HL-60/S4 treated with retinoic acid at 250 ng/mL for 4 days and 3 days (cell line): ENCODE results near the gene CNNM1.

ENCODE experiments used
- in situ Hi-C: fragments of 300-500 bp; cut with MboI; formaldehyde crosslinking; loops from 2 replicates; pipeline ENCODE4 v1.7.0; 2022; ENCODE audit warnings: low sequenced_read_pairs

Gene CNNM1

DNA sequence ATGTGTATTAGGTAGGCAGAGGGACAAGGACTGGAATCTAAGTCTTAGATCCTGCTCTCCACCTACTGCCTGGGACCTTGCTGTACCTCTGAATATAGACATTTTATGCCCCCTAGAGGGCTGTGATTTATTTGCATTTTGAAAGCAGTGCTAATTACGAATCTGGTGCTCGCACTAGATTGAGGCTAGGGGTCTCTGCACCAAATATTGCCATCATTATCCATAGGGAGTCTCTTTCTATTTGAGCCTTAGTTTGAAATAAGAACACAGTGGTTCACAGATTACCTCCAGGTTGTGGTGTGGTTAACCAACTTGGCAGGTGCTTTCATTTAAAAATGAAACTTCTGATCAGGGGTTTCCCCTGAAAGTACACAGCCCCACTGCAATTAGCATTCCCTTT, 41.8 kb downstream of the CNNM1 start:
- in situ Hi-C loops: no loop called here

DNA sequence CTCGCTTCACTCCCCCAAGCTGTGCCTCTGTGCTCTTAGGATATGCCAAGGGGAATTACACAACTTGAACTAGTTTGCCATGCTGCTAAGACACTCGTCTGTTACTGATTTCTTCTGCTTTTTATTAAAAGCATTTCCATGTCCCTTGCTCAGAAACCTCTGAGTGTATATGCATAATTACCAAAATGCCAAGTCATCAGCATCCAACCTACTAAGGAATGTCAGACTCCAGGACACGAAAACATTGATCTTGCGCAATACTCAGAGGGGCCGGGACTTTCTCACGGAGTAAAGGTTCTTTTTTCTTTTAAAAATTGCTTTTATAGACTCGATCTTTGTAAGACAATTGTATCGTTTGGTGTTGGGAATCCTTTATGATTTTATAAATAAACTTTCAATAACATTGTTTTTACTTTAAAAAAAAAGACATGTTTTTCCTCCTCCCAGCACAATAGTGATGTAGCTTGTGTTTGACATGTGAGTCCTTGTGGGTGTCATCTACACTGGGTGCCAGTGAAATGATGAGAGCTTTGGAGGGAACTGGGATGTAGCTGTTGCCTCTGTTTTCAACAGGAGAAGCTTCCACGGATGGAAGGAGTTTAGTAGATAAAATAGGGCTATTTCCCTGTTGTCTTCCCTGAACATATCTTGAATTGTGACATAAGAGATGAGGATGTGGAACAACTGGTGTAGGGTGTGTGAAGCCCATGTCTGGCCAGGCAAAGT, 43.6 kb downstream of the CNNM1 start:
- in situ Hi-C loops: no loop called here

DNA sequence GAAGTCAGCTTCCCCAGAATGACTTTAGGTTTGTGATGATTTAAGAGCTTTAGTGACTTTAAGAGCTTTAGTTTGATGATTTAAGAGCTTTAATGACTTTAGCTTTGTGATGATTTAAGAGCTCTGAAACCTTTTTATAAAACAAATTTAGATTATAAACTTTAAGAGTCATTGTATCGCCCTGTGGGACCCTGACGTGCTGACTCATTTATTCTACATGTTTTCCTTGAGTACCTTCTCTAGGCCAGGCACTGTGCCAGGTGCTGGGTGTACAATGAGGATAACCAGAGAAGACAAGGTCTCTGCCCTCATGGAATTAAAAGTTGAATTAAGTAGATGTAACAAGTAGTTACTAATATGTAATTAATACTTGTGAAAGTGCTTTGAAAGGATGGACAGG, 45.4 kb downstream of the CNNM1 start:
- in situ Hi-C loops: no loop called here

DNA sequence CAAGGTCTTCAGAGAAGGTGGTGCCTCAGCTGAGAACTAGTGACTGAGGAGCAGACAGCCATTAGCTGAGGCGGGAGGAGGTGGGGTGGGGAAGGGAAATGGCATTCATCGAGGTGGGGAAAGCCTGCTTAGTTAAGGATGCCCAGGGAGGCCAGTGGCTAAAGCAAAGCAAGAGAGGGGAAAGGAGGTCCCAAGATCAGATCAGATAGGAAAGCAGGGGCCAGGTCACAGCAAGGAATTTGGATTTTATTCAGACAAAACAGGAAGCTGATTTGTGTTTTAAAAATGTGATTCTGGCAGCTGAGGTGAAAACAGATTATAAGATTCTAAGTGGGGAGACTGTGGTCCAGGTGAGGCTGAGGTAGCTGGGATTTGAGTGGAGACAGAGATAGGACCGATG, 45.8 kb downstream of the CNNM1 start:
- in situ Hi-C loops: no loop called here

DNA sequence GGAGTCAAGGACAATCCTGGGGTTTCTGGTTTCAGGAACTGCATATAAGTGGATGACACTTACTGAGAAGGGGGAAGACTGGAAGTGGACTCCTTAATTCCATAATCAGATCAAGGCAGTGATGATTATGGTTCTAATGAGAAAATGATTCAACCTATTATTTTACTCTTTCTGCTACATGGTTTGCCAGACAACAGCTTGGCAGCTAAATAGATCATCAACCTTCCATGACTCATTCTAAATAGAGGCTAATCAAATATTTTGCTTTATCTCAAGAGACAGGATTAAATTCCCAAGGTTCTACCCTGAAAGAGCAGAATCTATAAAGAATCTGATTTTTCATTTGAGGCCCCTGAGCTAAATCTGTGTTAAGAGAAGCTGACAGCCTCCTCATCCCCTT, 46.3 kb downstream of the CNNM1 start:
- in situ Hi-C loops: no loop called here

DNA sequence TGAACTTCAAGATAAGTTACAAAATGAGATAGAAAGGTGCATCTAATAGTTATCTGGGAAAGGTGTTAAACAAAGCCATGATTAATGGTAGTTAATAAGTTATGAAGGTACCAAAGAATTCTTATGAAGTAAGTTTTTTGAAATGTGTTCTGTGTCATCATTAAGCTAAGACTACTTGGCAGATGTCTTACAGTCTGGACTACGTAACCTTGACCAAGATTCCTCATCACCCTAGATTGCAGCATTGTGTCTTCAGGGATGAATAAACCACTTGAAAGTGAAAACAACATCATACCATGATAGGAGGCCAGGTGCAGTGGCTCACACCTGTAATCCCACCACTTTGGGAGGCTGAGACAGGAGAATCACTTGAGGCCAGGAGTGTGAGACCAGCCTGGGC, 53.0 kb downstream of the CNNM1 start:
- in situ Hi-C loops: no loop called here

DNA sequence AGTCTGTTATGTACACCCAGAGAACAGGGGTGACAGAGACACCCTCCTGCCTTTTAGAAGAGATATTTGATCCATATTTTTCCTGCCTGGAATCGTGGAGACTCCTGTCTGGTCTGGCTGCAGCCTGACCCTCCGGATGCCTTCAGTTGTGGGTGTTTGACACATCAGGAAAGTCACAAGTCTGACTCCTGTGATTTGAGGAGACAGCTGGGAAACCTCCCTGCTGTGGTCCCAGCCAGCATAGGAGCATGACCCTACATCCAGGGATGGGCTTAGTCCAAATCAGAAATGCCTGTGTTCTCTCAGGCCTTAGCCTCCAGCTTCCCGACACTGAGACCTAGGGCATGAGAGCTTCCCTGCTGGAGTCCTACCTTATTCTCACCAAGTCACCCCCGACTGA, 57.9 kb downstream of the CNNM1 start:
- in situ Hi-C loops: no loop called here

DNA sequence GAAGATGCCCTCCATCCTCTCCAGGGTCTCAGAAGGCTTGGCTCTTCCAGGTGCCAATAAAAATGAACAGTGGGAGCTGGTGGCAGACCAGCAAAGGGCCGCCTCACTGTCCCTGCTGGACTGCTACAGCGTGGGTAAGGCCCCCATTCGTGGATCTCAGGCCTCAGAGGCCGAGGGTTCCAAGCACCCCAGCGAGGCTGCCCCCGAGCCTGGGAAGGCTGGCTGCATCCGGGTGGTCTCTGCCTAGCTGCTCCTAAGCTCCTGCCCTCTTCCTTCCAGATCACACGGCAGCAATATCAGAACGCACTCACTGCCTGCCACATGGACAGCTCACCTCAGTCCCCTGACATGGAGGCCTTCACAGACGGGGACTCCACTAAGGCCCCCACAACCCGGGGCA, 58.4 kb downstream of the CNNM1 start:
- in situ Hi-C loops: no loop called here

DNA sequence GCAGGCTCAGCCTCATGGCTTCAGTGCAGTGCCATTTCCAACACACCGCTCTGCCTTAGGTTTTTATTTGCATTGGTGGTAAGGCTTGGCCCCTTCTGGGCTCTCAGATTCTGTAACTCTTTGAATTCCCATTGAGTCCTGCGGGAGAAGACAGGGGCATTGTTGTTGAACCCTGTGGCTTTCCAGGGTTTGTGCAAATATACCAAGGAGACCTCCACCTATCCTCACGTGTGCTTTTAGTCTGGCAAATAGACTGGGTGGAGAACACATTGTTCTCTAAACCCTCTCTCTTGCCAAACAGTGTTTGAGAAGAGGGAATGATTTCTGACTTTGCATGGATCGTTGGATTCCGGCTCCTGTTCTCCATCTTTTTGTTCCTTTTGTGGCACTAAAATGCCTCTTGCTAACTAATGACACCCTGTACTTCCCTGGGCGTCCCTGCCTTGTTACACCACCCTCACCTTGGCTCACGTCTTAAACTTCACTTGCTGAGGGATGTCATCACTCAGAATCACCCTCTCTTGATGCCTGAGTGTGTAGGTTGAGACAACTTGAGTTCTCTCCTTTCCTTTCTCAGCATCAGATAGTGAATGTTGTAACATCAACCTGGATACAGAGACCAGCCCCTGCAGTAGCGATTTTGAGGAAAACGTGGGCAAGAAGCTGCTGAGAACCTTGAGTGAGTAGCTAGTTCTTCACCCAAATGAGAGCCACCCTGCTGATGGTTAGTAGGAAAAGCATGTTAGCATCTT, 60.7 kb downstream of the CNNM1 start:
- in situ Hi-C loops: no loop called here

DNA sequence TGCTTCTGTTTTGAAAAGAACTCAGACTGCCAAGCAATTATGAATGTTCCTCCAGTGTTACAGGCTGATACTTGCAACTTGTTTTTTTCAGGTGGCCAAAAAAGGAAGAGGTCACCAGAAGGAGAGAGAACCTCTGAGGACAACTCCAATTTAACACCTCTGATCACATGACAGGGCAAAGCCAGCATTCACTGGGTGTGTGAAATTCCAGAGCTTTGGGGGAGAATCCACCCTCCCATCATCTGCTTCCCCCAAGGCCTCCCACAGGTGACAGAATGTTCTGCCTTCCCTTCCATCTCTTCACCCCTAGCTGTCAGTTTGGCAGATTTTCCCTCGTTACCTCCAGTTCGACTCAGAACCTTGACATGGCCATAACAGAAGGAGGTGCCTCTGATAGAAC, 62.2 kb downstream of the CNNM1 start:
- in situ Hi-C loops: no loop called here

DNA sequence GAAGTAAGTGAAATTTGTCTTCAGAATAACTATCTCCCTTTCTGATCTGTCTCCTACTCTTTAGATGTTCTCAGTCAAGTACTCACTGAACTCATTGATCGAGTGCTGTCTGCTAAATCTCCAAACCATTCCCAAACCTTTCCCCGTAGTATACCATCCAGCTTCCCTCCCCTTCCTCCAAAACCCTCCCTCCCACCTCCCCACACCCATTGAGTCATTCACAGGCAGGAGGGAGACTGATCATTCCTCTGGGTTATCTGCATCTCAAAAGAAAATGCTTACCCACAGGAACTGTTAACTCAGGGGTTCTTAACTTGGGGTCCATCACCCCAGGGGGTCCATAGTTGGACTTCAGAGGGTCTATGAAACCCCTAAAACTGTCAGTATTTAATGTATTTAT, 63.9 kb downstream of the CNNM1 start:
- in situ Hi-C loops: no loop called here

DNA sequence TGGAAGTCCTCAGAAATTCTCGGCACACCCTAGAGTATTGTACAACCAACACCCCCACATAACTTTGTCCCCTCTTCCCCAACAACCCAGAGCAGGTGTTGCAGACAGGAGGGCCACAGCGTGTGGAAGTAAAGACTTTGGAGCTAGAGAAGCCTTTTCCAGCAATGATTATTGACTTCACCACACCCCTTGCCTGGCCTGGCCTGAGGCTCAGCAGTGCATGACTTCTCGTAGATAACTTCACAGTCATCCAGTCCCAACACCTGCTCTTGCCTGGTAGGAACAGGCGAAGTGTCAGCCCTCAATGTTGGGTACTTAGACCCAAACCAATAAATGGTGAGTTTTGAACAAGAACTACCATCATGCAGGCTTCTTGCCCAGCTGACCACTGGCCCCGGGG, 64.5 kb downstream of the CNNM1 start:
- in situ Hi-C loops: no loop called here

DNA sequence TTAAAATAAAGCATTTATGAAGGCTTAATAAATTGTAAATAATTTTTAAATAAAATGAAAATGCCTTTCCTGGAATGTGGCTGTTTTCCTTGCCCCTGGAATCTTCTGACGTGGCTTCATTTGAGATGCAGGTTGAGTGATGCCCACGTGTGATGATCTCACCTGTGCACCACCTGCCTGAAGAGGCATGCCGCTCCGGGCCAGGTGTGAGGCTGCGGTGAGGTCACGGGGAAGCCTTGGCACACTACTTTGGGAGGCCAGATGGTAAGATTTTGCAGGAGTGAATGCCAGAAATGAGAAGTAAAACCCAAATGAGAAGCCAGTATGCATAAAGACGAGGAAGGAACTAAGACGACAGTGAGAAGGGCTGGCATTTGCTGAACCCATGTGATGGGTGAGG, 65.1 kb downstream of the CNNM1 start:
- in situ Hi-C loops: no loop called here

DNA sequence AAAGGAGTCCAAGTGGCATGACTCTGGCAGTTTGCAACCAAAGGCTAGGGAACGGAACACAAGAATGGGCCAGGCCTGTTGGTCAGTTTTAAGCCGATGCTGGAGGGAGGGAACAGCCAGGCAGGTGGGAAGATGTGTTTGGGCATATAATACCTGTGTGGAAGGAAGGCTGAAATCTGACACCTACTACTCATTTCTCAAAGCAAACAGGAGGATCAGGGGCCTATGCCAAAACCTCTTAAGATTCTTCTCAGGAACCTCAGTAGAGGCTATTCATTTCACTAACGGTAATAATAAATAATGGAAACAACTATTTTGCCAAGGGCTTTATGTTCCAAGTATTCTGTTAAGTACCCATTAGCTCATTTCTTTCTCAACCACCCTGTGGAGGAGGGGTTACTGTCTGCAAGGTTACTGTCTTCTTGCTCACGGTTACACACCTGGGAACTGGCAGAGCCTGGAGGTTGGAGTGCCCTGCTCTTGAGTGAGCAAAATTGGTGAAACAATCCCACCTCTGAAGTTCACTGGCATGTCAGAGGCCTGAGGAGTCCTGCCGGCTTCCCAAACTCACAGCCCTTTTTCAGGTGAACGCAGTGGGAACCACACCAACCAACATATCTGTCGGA, 65.7 kb downstream of the CNNM1 start:
- in situ Hi-C loops: no loop called here

DNA sequence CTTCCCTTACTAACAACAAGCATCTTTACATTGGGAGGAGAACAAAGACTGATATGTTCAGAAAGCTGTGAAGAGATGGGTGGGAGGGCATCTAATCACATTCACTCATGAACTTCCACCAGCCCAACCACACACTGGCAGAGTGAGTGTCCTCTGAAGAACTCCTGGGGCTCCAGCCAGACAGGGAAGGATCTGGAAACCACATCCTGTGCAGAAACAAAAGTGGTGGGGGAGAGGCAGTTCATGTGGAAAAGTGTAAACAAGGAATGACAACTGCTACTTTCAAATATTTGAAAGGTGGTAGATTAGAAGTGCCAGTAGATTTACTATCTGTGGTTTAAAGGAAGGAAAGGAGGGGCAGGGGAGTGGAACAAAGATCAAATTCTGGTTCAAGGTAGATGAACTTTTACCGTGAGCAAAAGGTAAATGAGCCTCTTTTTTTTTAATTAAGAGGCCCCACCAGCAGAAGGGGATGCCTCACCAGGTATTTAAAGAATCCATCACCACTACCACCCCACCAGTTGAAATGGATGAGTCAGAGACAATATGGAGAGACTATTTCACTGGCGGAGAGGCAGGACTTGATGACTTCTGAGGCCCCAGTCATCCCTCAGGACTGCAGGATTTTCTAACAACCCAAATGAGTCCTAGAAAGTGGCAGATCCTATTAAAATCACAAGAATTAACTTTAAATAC, 66.7 kb downstream of the CNNM1 start:
- in situ Hi-C loops: no loop called here

DNA sequence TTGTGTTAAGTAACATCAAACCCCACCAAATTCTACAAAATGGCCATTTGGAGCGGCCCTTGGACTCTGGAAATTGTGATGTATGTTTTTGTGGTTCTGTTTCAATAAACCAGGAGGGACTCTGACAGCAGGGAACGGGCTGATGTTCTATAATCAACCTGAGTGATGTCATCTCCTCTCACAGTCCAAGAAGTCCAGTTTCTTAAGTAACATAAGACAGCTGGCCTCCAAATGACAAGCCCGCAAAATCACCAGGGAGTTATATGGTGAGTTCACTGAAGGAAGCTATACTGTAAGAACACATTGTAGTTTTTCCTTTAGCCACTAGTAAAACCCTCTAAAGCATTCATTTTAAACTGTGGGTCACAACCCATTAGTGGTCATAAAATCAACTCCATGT, 67.3 kb downstream of the CNNM1 start:
- in situ Hi-C loops: no loop called here

DNA sequence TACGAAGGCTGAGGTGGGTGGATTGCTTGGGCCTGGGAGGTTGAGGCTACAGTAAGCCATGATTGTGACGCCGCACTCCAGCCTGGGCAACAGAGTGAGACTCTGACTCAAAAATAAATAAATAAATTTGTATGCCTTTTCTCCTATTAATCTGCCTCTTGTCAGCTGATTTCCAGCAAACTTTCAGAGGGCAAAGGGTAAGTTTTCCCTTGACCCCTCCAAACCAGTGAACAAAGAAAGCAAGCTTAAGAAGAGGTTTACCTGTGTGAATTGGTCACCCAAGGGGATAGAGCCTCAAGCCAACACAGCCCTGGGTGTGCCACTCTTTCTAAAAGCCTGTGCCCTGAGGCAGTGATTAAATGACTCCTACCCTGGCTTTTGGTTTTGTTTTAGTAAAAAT, 70.5 kb downstream of the CNNM1 start:
- in situ Hi-C loops: no loop called here

DNA sequence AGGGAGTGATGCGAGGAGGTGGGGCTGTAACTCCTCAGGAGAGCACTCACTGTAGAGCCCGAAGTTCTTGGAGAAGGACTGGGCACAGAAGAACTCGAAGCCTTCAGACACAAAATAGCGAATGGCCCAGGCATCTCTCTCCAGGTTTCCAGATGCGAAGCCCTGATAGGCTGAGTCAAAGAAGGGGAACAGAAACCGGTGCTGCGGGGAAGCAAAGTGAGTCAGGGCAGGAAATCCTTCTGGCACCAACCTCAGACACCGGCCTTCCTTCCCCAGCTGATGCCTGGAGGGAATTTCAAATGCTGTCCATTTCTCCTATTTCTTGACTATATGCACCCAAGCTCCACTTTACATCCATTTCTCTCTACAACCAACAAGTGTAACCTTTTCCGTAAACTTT, 74.5 kb downstream of the CNNM1 start:
- in situ Hi-C loops: no loop called here

DNA sequence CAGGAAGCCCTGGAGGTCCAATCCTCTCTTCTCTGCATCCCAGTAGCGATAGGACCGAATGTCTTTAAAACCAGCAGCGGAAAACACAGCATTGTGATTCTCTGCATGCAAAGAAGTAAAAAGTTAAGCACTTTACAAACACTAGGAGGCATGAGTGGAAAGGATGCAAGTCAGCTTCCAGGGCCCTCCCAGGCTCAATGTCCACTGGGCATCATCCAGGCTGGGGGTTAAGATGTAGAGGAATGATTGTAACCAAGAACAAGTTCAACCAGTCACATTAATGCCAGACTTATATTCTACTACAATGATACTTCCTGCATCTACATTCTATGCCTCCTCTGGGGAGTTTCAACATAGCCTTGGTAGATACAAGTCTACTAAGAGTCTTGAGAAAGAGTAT, 77.0 kb downstream of the CNNM1 start:
- in situ Hi-C loops: no loop called here

DNA sequence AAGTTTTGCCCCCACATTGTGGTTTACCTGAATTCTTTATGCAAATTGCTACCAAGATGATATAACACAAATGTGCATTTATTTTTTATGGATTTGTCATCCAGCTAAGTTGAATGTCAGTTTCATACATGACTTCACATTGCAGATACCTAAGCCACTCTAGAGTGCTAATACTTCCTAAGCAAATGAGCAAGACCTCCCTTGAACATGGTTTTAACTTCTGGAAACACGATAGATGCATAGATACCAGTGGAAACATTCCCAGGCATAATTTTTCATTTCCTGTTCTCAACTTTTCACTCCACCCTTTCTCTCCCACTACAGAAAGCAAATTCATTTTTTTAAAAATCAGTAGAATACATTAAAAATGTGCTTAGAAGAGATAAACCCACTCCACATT, 81.0 kb downstream of the CNNM1 start:
- in situ Hi-C loops: no loop called here

DNA sequence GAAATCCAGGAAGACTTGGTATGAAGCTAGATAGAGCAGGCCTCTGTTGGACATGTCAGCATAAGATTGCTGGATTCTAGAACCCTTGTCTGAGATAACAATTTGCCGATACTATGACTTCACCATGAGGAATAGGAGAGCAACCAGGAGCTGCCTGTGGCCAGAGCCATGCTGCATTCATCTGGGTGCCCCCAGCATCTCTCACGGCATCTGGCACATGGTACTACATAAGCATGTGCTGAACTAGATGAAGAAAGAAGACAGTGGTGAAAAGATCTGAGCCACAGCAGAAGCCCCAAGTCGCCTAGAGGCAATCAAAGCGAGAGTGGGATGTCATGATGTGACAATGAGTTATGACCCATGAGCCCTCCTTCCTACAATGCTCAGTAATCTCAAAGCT, 81.7 kb downstream of the CNNM1 start:
- in situ Hi-C loops: no loop called here

DNA sequence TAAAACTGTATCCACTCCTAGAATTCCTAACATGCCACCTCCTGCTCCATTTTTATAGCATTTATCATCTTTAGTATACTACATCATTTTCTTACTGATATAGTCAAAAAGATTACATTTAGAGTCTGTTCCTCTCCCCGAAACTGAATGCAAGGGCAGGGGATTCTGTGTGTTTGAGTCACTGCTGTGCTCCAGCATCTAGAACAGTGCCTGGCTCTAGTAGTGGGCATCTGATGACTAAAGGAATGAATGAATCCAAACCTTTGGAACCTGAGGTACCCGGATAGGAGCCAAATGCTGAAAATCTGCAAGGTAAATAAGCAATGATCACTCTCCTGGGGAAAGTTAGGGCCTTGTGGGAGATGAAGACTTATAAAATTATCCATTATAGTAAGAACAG, 82.4 kb downstream of the CNNM1 start:
- in situ Hi-C loops: no loop called here
